Inferior parietal cortex (tissue), 1 donor: Measurements from ENCODE around the gene WFIKKN2.
A peak's percentile ranks its signal among the peaks of the same experiment; 100 is the strongest.

Experiments
- DNase-seq: peaks from one replicate; pipeline ENCODE4 v3.0.0-alpha.2; 2016; ENCODE audit errors: extremely low spot score

The WFIKKN2 gene

GRCh38 chr17:50808413-50808812 lies 27.0 kb upstream of the WFIKKN2 start:
- DNase-seq, result no peak

- DNase-seq, result no peak
Observed at GRCh38 chr17:50808888-50809287, 26.5 kb upstream of the WFIKKN2 start.

DNA sequence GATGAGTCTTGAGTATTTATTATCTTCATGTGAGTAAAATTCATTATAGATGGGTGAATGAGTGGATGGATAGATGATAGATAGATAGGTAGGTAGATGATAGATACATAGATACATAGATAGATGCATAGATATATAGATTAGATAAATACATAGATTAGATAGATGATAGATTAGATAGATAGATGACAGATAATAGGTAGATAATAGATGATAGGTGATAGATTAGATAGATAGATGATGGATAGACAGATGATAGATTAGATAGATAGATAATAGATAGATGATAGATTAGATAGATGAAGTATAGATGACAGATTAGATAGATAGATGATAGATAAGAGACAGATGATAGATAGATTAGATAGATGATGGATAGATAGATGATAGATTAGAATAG lies 21.8 kb upstream of the WFIKKN2 start:
- no peak for DNase-seq

- no peak for DNase-seq
Observed at GRCh38 chr17:50815400-50815799, 20.0 kb upstream of the WFIKKN2 start.

DNA sequence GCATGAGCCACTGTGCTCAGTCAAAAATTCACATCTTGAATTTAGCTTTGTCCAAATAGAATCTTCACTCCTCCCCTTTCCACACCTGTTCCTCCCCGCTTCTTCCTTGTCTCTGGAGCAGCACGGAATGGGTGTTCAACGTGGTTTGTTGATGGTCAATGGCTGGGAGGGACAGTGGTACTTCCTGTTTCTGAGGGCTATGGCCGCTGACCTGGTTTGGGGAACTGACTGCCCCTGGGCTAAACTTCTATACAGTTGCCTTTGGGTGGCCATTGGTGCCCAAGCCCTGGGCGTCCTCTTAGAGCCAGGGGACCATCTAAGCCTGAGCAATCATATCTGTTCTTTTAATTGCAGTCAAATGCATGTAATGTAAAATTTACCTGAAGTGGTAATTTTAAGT lies 19.1 kb upstream of the WFIKKN2 start:
- DNase-seq, result no peak

DNA sequence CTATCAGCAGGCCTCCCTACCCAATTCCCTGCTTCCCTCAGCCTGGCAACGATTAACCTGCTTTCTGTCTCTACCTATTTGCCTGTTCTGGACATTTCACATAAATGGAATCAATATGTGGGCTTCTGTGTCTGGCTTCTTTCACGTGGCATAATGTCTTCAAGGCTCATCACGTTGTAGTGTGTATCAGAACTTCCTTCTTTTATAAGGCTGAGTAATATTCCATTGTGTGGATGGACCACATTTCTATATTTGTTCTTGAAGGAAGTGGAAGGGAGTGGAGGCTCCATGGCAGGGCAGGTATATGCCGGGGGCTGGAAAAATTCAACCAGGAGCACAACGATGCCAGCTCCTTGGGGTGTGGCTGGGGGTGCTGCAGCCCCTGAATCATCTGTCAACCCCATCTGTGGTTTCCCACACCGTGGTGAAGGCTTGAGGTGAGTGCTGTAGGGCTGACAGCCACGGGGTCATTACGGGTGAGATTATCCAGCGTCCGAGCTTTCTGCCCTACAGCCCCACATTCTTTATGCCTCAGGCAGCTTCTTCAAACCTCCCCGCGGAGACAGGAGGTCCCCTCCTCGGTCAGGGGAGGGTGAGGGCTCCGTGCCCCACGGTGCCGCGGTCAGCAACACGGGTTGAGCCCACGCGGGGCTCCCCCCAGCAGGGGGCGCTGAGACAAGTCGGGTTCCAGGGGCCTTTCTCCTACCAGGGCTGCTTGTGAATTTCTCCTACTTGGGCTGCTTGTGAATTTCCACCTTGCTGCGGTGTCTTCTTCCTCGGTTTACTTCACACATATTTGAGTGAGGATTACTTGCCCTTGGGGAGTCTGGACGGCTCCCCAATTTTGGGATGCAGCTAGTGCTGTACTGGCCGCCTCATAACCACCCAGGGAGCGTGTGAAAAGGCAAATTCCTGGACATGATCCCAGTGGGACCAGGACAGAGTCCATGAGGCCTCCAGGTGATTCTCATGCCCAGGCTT lies 18.3 kb upstream of the WFIKKN2 start:
- DNase-seq, result peak; percentile 55

- DNase-seq, result no peak
Observed at GRCh38 chr17:50817838-50818237, 17.5 kb upstream of the WFIKKN2 start.

DNA sequence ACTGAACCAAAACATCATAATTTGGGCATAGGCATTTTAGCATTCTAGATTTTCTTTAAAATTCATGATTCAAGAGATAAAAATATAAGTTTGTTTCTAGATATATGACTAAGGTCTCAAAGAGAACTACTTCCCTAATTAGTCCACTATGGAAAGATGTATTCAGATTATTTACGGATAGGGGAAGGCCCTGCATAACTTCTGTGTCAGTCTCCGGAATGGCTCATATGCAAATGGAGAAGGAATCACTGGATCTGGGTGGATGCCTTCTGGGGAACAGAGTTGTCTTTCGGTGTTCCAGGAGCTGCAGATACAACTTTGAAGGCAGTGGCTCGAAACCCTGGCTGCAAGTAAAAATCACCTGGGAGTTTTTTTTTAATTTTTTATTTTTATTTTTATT lies 17.1 kb upstream of the WFIKKN2 start:
- DNase-seq, result no peak

- DNase-seq, result no peak
Observed at GRCh38 chr17:50818921-50819657, 16.3 kb upstream of the WFIKKN2 start.

- no peak for DNase-seq
Observed at GRCh38 chr17:50820651-50821050, 14.7 kb upstream of the WFIKKN2 start.

GRCh38 chr17:50822550-50822949 lies 12.8 kb upstream of the WFIKKN2 start:
- DNase-seq, result no peak

DNA sequence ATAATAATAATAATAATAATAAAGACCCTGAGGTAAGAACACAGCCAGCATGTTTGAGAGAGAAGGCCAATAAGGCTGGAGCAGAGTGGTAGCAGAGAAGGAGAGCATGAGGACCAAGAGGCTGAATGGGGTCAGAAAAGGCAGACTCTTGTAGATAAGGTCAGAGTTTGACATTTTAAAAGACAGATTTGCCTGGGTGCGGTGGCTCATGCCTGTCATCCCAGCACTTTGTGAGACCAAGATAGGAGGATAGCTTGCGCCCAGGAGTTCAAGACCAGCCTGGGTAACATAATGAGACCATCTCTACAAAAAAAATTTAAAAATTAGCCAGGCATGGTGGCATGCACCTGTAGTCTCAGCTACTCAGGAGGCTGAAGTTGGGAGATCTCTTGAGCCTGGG lies 11.0 kb upstream of the WFIKKN2 start:
- DNase-seq, result no peak

DNA sequence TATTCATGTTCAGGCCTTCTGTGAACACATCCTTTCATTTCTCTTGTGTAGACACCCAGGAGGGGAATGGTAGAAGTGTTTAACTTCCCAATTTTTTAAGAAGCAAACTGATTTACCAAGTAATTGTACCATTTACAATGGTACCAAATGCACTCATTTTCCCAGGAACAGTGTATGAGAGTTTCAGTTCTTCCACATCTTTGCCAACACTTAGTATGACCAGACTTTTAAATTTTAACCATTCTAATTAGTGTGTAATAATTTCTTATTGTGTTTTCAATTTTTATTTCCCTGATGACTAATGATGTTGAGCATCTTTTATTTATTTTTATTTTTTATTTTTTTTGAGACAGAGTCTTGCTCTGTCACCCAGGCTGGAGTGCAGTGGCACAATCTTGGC lies 10.2 kb upstream of the WFIKKN2 start:
- DNase-seq, result no peak

GRCh38 chr17:50828508-50829170 lies 6.7 kb upstream of the WFIKKN2 start:
- DNase-seq, result no peak

DNA sequence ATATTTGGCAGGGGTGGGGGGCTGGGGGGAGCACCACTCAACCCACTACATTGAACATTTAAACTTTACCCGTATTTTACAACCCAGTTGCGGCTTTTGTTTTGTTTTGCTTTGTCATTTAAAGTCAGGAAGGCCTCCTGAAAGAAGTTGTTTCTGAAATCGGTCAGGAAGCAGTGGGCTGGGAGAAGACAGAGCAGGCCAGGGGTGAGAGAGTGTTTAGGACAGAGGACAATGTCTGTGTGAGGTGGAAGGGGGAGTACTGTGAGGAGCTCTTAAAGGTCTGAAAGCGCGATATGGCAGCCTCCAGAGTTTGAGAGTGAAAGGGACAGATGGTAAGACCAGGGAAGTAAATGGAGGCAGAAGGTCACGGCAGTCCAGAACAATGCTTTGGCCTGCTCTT lies 6.1 kb upstream of the WFIKKN2 start:
- DNase-seq, result no peak

DNA sequence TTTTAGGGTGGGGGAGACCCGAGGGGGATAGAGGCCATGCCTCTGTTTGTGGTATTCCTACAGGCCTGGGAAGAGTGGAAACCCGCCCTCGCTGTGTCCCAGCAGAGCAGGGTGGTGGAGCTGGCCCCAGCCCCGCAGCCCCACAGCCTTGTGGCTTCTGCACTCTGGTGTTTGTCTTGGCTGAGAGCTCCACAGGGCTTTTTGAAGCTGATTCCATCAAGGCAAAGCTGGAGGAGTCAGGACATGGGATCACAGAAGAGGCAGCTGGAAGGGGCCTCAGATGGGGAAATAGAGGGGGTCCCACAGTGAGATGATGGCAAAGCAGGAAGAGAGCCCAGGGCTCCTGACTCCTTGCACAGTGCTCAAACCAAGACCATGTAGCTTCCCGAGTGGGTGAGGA lies 5.0 kb upstream of the WFIKKN2 start:
- no peak for DNase-seq

DNA sequence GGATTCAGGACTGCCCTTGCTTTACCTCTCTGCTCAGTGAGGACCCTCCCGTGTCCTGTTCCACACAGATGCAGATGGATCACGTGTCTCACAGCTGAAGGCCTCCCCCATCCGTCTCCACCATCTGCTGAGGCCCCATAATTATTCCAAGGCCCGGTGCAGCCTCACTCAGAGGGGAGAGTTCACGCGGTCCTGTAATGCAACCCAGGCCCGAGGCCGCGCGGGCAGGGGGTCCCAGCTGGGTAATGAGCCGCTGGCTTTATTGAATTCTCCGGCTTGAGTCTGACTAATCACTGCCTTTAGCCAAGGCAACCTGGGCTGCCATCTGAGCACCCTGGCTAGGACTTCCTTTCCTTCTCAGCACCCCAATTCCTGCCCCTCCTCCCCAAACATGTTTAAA lies 4.4 kb upstream of the WFIKKN2 start:
- DNase-seq, result no peak

GRCh38 chr17:50831471-50831928 lies 3.9 kb upstream of the WFIKKN2 start:
- DNase-seq, result no peak

DNA sequence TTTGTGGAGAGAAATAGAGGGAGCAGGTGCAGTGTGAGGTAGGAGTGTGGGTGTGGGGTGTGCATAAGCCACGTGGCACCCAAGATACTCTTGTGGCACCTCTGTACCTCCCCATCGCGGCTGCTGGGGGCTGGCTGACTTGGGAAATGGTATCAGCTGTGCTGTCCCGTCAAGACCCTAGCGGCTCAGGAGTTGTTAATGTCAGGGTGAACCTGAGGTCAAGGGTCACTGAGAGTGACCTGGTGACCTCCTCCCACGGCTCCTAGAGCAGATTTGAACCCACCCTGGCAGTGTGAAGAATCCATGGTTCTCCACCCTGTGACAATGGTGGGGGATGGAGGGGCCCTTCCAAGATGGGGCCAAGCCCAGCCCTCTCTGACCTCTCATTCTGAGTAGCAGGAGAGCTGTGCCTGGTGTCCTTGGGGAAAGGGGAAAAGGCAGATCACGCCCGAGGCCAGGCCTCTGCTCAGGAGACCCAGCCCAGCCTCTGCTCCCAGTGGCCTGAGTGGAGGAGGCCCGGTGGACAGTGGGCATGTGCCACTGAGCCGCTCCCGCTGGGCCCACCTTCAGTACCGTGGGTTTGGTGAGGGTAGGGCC lies 3.0 kb upstream of the WFIKKN2 start:
- DNase-seq, result no peak

DNA sequence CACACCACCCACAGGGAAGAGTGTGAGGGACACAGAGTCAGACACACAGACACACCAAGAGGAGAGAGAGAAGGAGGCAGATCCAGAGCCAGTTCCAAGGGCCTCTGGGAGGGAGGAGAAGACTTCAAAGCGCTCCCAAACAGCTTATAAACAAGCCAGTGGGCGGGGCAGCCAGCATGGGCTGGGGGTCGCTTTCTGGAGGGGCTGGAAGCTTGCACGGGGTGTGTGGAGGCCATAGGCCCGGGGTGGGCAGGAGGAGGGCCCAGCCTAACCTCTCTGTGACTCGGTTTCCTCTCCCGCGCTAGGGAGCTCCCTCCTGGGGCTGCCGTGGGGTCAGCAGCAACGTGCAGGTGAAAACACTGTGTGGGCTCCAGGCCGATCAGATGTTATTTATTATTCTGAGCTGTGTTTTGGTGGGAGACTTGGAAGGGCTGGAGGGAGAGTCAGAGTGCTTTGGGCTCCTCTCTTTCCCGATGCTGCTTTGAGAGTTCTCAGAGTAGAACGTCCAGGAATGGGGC lies 2.5 kb upstream of the WFIKKN2 start:
- DNase-seq, result no peak

- no peak for DNase-seq
Observed at GRCh38 chr17:50833510-50834428, 1.6 kb upstream of the WFIKKN2 start.
